ENCODE measurements around the gene MMRN2.

DNA sequence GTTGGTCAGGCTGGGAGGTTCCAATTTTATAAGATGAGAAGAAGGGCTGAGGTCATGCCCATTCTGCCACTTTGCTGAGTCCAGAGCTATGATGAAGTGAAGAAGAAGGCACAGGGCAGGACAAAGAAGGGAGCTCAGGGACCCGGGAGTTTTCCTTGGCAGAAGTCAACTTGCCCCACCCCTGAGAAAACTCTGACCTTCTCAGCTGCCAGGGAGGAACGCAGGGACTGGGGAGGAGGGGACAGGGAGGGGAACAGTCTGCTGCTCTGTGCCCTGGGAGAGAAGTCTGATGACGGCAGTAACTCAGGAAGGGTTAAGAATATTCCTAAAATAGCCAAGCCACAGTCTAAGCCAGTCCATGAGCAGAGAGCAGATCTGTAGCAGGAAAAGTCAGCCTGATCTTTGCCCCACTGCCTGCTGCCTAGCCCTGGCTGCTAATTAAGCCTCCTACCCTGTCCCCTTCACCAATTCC lies 22.6 kb upstream of the MMRN2 start:
- TF ChIP-seq POLR2A (IDR thresholded peaks at IDR 0.05; ENCODE audit: low read length): no peak
- no peak for TF ChIP-seq HOXA7 (CRISPR knock-in tag; IDR thresholded peaks at IDR 0.05)
- TF ChIP-seq, protein P1, sequence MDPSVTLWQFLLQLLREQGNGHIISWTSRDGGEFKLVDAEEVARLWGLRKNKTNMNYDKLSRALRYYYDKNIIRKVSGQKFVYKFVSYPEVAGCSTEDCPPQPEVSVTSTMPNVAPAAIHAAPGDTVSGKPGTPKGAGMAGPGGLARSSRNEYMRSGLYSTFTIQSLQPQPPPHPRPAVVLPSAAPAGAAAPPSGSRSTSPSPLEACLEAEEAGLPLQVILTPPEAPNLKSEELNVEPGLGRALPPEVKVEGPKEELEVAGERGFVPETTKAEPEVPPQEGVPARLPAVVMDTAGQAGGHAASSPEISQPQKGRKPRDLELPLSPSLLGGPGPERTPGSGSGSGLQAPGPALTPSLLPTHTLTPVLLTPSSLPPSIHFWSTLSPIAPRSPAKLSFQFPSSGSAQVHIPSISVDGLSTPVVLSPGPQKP (IDR thresholded peaks at IDR 0.05; ENCODE audit: low read depth, low read length): no peak
- TF ChIP-seq, protein P2, sequence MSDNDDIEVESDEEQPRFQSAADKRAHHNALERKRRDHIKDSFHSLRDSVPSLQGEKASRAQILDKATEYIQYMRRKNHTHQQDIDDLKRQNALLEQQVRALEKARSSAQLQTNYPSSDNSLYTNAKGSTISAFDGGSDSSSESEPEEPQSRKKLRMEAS (IDR thresholded peaks at IDR 0.05): no peak
- TF ChIP-seq CBX8 (IDR thresholded peaks at IDR 0.05): no peak
- TF ChIP-seq SMC3 (IDR thresholded peaks at IDR 0.05): no peak
- TF ChIP-seq EHMT2 (IDR thresholded peaks at IDR 0.05; ENCODE audit: low read depth): no peak
- TF ChIP-seq, protein P3, sequence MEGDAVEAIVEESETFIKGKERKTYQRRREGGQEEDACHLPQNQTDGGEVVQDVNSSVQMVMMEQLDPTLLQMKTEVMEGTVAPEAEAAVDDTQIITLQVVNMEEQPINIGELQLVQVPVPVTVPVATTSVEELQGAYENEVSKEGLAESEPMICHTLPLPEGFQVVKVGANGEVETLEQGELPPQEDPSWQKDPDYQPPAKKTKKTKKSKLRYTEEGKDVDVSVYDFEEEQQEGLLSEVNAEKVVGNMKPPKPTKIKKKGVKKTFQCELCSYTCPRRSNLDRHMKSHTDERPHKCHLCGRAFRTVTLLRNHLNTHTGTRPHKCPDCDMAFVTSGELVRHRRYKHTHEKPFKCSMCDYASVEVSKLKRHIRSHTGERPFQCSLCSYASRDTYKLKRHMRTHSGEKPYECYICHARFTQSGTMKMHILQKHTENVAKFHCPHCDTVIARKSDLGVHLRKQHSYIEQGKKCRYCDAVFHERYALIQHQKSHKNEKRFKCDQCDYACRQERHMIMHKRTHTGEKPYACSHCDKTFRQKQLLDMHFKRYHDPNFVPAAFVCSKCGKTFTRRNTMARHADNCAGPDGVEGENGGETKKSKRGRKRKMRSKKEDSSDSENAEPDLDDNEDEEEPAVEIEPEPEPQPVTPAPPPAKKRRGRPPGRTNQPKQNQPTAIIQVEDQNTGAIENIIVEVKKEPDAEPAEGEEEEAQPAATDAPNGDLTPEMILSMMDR (IDR thresholded peaks at IDR 0.05): no peak
- no peak for TF ChIP-seq RAD21 (conservative IDR thresholded peaks at IDR 0.05 in 1 of 2, IDR thresholded peaks at IDR 0.05 in 1 of 2)
- TF ChIP-seq, protein P4, sequence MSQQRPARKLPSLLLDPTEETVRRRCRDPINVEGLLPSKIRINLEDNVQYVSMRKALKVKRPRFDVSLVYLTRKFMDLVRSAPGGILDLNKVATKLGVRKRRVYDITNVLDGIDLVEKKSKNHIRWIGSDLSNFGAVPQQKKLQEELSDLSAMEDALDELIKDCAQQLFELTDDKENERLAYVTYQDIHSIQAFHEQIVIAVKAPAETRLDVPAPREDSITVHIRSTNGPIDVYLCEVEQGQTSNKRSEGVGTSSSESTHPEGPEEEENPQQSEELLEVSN (IDR thresholded peaks at IDR 0.05; ENCODE audit: borderline replicate concordance, low read depth): no peak
- no peak for TF ChIP-seq EP300 (IDR thresholded peaks at IDR 0.05)
- TF ChIP-seq ESRRA (IDR thresholded peaks at IDR 0.05; ENCODE audit: borderline replicate concordance, low read length): no peak
- TF ChIP-seq PHF8 (IDR thresholded peaks at IDR 0.05; ENCODE audit: borderline replicate concordance, low read depth): no peak
